NK-92 (cell line): ENCODE data around the gene TMED3.
"Not testable (repeated sequence)": the region's sequence is repeated elsewhere in the genome, so short reads cannot be mapped to it uniquely, and the experiment has no call there.

Experiments used
- DNase-seq: peaks from one replicate; lab custom pipeline; 2025; ENCODE audit not compliant: unreplicated experiment; lab: John Stamatoyannopoulos, UW

Gene TMED3

GRCh38 chr15:79315623-79316328, 4.9 kb downstream of the TMED3 start:
- DNase-seq = no peak

- DNase-seq = no peak
Measured at GRCh38 chr15:79316864-79317263, 6.0 kb downstream of the TMED3 start.

GRCh38 chr15:79319973-79320372, 9.1 kb downstream of the TMED3 start:
- DNase-seq = not testable (repeated sequence)

- no peak for DNase-seq
Measured at GRCh38 chr15:79321876-79322275, 11.0 kb downstream of the TMED3 start.

- no peak for DNase-seq
Measured at GRCh38 chr15:79322306-79322705, 11.4 kb downstream of the TMED3 start.

- DNase-seq = no peak
Measured at GRCh38 chr15:79322945-79323344, 12.0 kb downstream of the TMED3 start.

- DNase-seq = no peak
Measured at GRCh38 chr15:79329171-79329611, 18.3 kb downstream of the TMED3 start.

- DNase-seq = no peak
Measured at GRCh38 chr15:79332824-79333510, 22.1 kb downstream of the TMED3 start.

GRCh38 chr15:79337591-79337990, 26.7 kb downstream of the TMED3 start:
- DNase-seq = no peak

- DNase-seq = no peak
Measured at GRCh38 chr15:79339588-79340314, 28.8 kb downstream of the TMED3 start.

GRCh38 chr15:79340315-79340602, 29.3 kb downstream of the TMED3 start:
- DNase-seq = no peak

GRCh38 chr15:79341396-79341795, 30.5 kb downstream of the TMED3 start:
- DNase-seq = no peak

GRCh38 chr15:79349525-79349924, 38.6 kb downstream of the TMED3 start:
- no peak for DNase-seq

- no peak for DNase-seq
Measured at GRCh38 chr15:79352206-79352605, 41.3 kb downstream of the TMED3 start.

- DNase-seq = no peak
Measured at GRCh38 chr15:79357566-79357965, 46.7 kb downstream of the TMED3 start.

GRCh38 chr15:79358069-79358468, 47.2 kb downstream of the TMED3 start:
- DNase-seq = no peak

- no peak for DNase-seq
Measured at GRCh38 chr15:79364571-79365240, 53.8 kb downstream of the TMED3 start.

GRCh38 chr15:79365765-79366164, 54.9 kb downstream of the TMED3 start:
- no peak for DNase-seq

- no peak for DNase-seq
Measured at GRCh38 chr15:79366691-79367090, 55.8 kb downstream of the TMED3 start.

GRCh38 chr15:79370716-79371115, 59.8 kb downstream of the TMED3 start:
- no peak for DNase-seq

GRCh38 chr15:79371591-79371990, 60.7 kb downstream of the TMED3 start:
- DNase-seq = no peak

- DNase-seq = no peak
Measured at GRCh38 chr15:79372428-79372827, 61.5 kb downstream of the TMED3 start.
